H1 (cell line): ENCODE measurements around the gene C2CD4D. TPM values are rescaled to one million over a fixed set of nuclear protein-coding genes. Genes with fewer than 3 reads are reported as not detected.

ENCODE experiments used
- CTCF ChIA-PET: fragments of 300-600 bp; sonication (Branson Sonifier 250); formaldehyde crosslinking; loops from one replicate; lab custom pipeline; 2021; ENCODE audit not compliant: partially characterized antibody; lab: Charles Lee
- POLR2A ChIA-PET: fragments of 300-600 bp; sonication (Branson Sonifier 250); formaldehyde crosslinking; loops from one replicate; lab custom pipeline; 2021; ENCODE audit warnings: inconsistent platforms; ENCODE audit not compliant: partially characterized antibody; lab: Charles Lee
- DNase-seq, 2 experiments: peaks; one replicate each; pipeline versions ENCODE4 v3.0.0 to v3.0.0-alpha.2; 2010 to 2022; ENCODE audit warnings: low spot score in 2 of 2, low read depth in 1 of 2, mixed read lengths in 1 of 2
- FAIRE-seq: peaks from 2 replicates; lab custom pipeline; 2011; peaks lifted over from hg19 to GRCh38; lab: Jason Lieb, UNC
- H2AFZ ChIP-seq: 2 replicates; pipeline ENCODE4 v1.8.1; 2012; ENCODE audit warnings: low read length, inconsistent platforms
- H2AK5ac ChIP-seq: 2 replicates; pipeline ENCODE4 v1.6.1; 2013; ENCODE audit warnings: low read depth, low read length
- H2BK120ac ChIP-seq: replicated peaks from 2 replicates; pipeline ENCODE3; 2013; ENCODE audit warnings: low read depth, low read length, inconsistent platforms
- H2BK12ac ChIP-seq: 2 replicates; pipeline ENCODE4 v1.6.1; 2013; ENCODE audit warnings: low read depth, low read length
- H2BK15ac ChIP-seq: 2 replicates; pipeline ENCODE4 v1.6.1; 2013; ENCODE audit warnings: low read length
- H2BK20ac ChIP-seq: 2 replicates; pipeline ENCODE4 v1.6.1; 2013; ENCODE audit warnings: low read length
- H2BK5ac ChIP-seq: 2 replicates; pipeline ENCODE4 v1.6.1; 2013; ENCODE audit warnings: low read depth, low read length
- H3K14ac ChIP-seq: 2 replicates; pipeline ENCODE4 v1.6.1; 2013; ENCODE audit warnings: inconsistent platforms; ENCODE audit not compliant: insufficient read length
- H3K18ac ChIP-seq: 2 replicates; pipeline ENCODE4 v1.6.1; 2013; ENCODE audit warnings: low read length; ENCODE audit errors: extremely low read depth
- H3K23ac ChIP-seq: 2 replicates; pipeline ENCODE4 v1.6.1; 2013; ENCODE audit warnings: inconsistent platforms; ENCODE audit not compliant: insufficient read length
- H3K23me2 ChIP-seq: 2 replicates; pipeline ENCODE4 v1.6.1; 2013; ENCODE audit warnings: low read depth, low read length
- H3K27ac ChIP-seq: 2 replicates; pipeline ENCODE4 v1.6.1; 2011; ENCODE audit warnings: low read depth, low read length, inconsistent platforms
- H3K27me3 ChIP-seq, 4 experiments: replicated peaks in 1 of 4; 1 replicate in 1 of 4; 2 replicates in 3 of 4; pipeline versions ENCODE4 v1.6.1 to v1.8.1; 2011 to 2013; ENCODE audit warnings: low read length in 3 of 4, mild to moderate bottlenecking in 3 of 4, inconsistent platforms in 2 of 4, mixed read lengths in 2 of 4, moderate library complexity in 1 of 4; ENCODE audit not compliant: control insufficient read depth in 3 of 4, insufficient read depth in 3 of 4; ENCODE audit errors: extremely low read depth in 1 of 4
- H3K36me3 ChIP-seq, 4 experiments: 2 replicates each; pipeline versions ENCODE4 v1.6.1 to v1.8.1; 2011 to 2013; ENCODE audit warnings: mild to moderate bottlenecking in 4 of 4, low read length in 3 of 4, moderate library complexity in 2 of 4, control low read depth in 1 of 4, inconsistent platforms in 1 of 4; ENCODE audit not compliant: insufficient read depth in 4 of 4, control insufficient read depth in 2 of 4
- H3K4ac ChIP-seq: replicated peaks from 2 replicates; pipeline ENCODE3; 2013; ENCODE audit warnings: low read length, low read depth, mixed read lengths, inconsistent platforms; ENCODE audit not compliant: insufficient read length
- H3K4me1 ChIP-seq, 4 experiments: replicated peaks in 1 of 4; 1 replicate in 1 of 4; 2 replicates in 3 of 4; pipeline versions ENCODE4 v1.6.1 to v1.8.1; 2011 to 2013; ENCODE audit warnings: low read length in 3 of 4, inconsistent platforms in 2 of 4, mixed read lengths in 1 of 4; ENCODE audit not compliant: insufficient read depth in 4 of 4, control insufficient read depth in 3 of 4
- H3K4me2 ChIP-seq, 2 experiments: 2 replicates each; pipeline versions ENCODE4 v1.6.1 to v1.8.1; 2011 to 2013; ENCODE audit warnings: low read depth in 2 of 2, low read length in 2 of 2, control low read depth in 1 of 2, inconsistent platforms in 1 of 2, mild to moderate bottlenecking in 1 of 2; ENCODE audit not compliant: insufficient read depth in 1 of 2
- H3K4me3 ChIP-seq, 4 experiments: fragments of 200-600, 300-600 bp in 1 of 4; sonication (generic), shearing (Covaris generic), sonication (Bioruptor Twin) in 1 of 4; 2 replicates each; pipeline versions ENCODE4 v1.5.1 to v1.8.1; 2011 to 2016; ENCODE audit warnings: low read length in 4 of 4, low read depth in 3 of 4, control low read depth in 2 of 4, inconsistent platforms in 2 of 4, mild to moderate bottlenecking in 2 of 4, mixed read lengths in 1 of 4, moderate library complexity in 1 of 4; ENCODE audit not compliant: insufficient read depth in 2 of 4; ENCODE audit errors: extremely low read depth in 1 of 4
- H3K56ac ChIP-seq: replicated peaks from 2 replicates; pipeline ENCODE3; 2013; ENCODE audit warnings: low read depth, mild to moderate bottlenecking, mixed read lengths, low read length, inconsistent platforms; ENCODE audit not compliant: insufficient read length
- H3K79me1 ChIP-seq: 2 replicates; pipeline ENCODE4 v1.6.1; 2013; ENCODE audit warnings: low read depth, low read length, control low read depth
- H3K79me2 ChIP-seq, 2 experiments: 2 replicates each; pipeline versions ENCODE4 v1.6.1 to v1.8.1; 2012 to 2013; ENCODE audit warnings: low read length in 2 of 2, mild to moderate bottlenecking in 2 of 2, inconsistent platforms in 1 of 2; ENCODE audit not compliant: insufficient read depth in 2 of 2, control insufficient read depth in 1 of 2
- H3K9ac ChIP-seq, 4 experiments: replicated peaks in 1 of 4; 1 replicate in 1 of 4; 2 replicates in 3 of 4; pipeline versions ENCODE4 v1.6.1 to v1.8.1; 2011 to 2013; ENCODE audit warnings: low read depth in 3 of 4, low read length in 3 of 4, control low read depth in 2 of 4, mild to moderate bottlenecking in 2 of 4, moderate library complexity in 2 of 4, inconsistent platforms in 1 of 4; ENCODE audit errors: extremely low read depth in 1 of 4
- H3K9me3 ChIP-seq, 2 experiments: 2 replicates each; pipeline versions ENCODE4 v1.6.1 to v1.8.1; 2012 to 2013; ENCODE audit warnings: mild to moderate bottlenecking in 2 of 2, moderate library complexity in 2 of 2, control low read depth in 1 of 2, inconsistent platforms in 1 of 2, low read depth in 1 of 2, low read length in 1 of 2, mixed read lengths in 1 of 2; ENCODE audit not compliant: insufficient read depth in 2 of 2
- H4K20me1 ChIP-seq, 2 experiments: replicated peaks in 1 of 2; 2 replicates each; pipeline versions ENCODE3 to v1.8.1; 2011 to 2013; ENCODE audit warnings: inconsistent platforms in 2 of 2, low read length in 2 of 2, mild to moderate bottlenecking in 1 of 2; ENCODE audit not compliant: insufficient read depth in 2 of 2, control insufficient read depth in 1 of 2
- H4K5ac ChIP-seq: 2 replicates; pipeline ENCODE4 v1.6.1; 2013; ENCODE audit warnings: low read length, low read depth, mixed read lengths, inconsistent platforms; ENCODE audit not compliant: insufficient read length
- H4K8ac ChIP-seq: 2 replicates; pipeline ENCODE4 v1.8.0; 2013; ENCODE audit warnings: mild to moderate bottlenecking, moderate library complexity, low read length, inconsistent platforms; ENCODE audit not compliant: insufficient read depth; ENCODE audit errors: extremely low read depth
- H4K91ac ChIP-seq: replicated peaks from 2 replicates; pipeline ENCODE3; 2013; ENCODE audit warnings: low read length, mixed read lengths, inconsistent platforms; ENCODE audit not compliant: insufficient read length
- ASH2L ChIP-seq: fragments of 200-600, 300-600 bp; sonication (generic); IDR thresholded peaks from one replicate; pipeline ENCODE4 v1.7.1; 2017; ENCODE audit warnings: low read length
- CTBP2 ChIP-seq: IDR thresholded peaks from 2 replicates; pipeline ENCODE4 v1.7.0; 2011; ENCODE audit warnings: borderline replicate concordance, mild to moderate bottlenecking, moderate library complexity, mixed read lengths, low read length; ENCODE audit not compliant: insufficient read depth, insufficient read length
- KDM1A ChIP-seq: fragments of 200-600, 300-600 bp; sonication (generic); IDR thresholded peaks from 2 replicates; pipeline ENCODE4 v1.7.1; 2016; ENCODE audit warnings: mild to moderate bottlenecking, low read length, borderline replicate concordance
- POLR2AphosphoS5 ChIP-seq: IDR thresholded peaks from 2 replicates; pipeline ENCODE4 v1.6.1; 2011; ENCODE audit warnings: low read depth, low read length
- TBP ChIP-seq: IDR thresholded peaks from 2 replicates; pipeline ENCODE4 v1.6.1; 2011; ENCODE audit warnings: low read depth, low read length, improper control_type of control experiment
- YY1 ChIP-seq: IDR thresholded peaks from 2 replicates; pipeline ENCODE4 v1.6.1; 2011; ENCODE audit warnings: low read depth, mild to moderate bottlenecking, low read length
- WGBS, 2 experiments: shearing (Covaris generic) in 1 of 2; methylation state at CpG; one replicate each; pipeline versions ENCODE4 v1.1.6 to v1.1.7; 2013 to 2015; ENCODE audit warnings: low lambda C conversion rate in 2 of 2, mixed read lengths in 2 of 2, inconsistent platforms in 1 of 2, low coverage in 1 of 2, missing lambda C conversion rate in 1 of 2; ENCODE audit not compliant: insufficient replicate concordance in 2 of 2, insufficient coverage in 1 of 2, insufficient read length in 1 of 2; ENCODE audit errors: extremely low coverage in 1 of 2, missing lambda C conversion rate in 1 of 2; 5-methylcytosine and 5-hydroxymethylcytosine counted together
- polyA plus RNA-seq, 7 experiments: library from polyadenylated mRNA; depleted of rRNA in 3 of 7; stranded (reverse) in 5 of 7; unstranded in 2 of 7; fragments of >200 nt in 5 of 7; fragments of 200-250 nt in 2 of 7; gene quantifications; 1 replicate in 5 of 7; 2 replicates in 1 of 7; 4 replicates in 1 of 7; pipeline versions ENCODE4 v1.2.1 to v1.2.3, GENCODE V29; 2011 to 2013; ENCODE audit warnings: missing spikeins in 2 of 7, mixed read lengths in 2 of 7
- total RNA-seq: library from RNA; stranded (reverse); fragmentation: NEBNext Ultra II Directional; extraction: Animal tissue kit (Norgen Biotek cat#: 25700); gene quantifications from 2 replicates; pipeline ENCODE4 v1.2.1, GENCODE V29; 2021
- TF ChIP-seq, protein P1 (sequence below): IDR thresholded peaks from 2 replicates; pipeline ENCODE4 v1.6.1; 2011; ENCODE audit warnings: low read length, improper control_type of control experiment
- TF ChIP-seq, protein P2 (sequence below): IDR thresholded peaks from 2 replicates; pipeline ENCODE4 v1.6.1; 2012; ENCODE audit warnings: inconsistent platforms
- TF ChIP-seq, protein P3 (sequence below): IDR thresholded peaks from 2 replicates; pipeline ENCODE4 v1.6.1; 2011; ENCODE audit warnings: low read depth, mild to moderate bottlenecking, low read length; ENCODE audit not compliant: insufficient read depth
- TF ChIP-seq, protein P4 (sequence below): IDR thresholded peaks from 2 replicates; pipeline ENCODE4 v1.6.1; 2012; ENCODE audit warnings: inconsistent platforms

Gene C2CD4D
- total and polyA plus RNA-seq, 2 of the 8 experiments (the other 6 are each of a cell fraction or from before 2014, with no cell fraction given), result 0.41 to 0.71 TPM

DNA sequence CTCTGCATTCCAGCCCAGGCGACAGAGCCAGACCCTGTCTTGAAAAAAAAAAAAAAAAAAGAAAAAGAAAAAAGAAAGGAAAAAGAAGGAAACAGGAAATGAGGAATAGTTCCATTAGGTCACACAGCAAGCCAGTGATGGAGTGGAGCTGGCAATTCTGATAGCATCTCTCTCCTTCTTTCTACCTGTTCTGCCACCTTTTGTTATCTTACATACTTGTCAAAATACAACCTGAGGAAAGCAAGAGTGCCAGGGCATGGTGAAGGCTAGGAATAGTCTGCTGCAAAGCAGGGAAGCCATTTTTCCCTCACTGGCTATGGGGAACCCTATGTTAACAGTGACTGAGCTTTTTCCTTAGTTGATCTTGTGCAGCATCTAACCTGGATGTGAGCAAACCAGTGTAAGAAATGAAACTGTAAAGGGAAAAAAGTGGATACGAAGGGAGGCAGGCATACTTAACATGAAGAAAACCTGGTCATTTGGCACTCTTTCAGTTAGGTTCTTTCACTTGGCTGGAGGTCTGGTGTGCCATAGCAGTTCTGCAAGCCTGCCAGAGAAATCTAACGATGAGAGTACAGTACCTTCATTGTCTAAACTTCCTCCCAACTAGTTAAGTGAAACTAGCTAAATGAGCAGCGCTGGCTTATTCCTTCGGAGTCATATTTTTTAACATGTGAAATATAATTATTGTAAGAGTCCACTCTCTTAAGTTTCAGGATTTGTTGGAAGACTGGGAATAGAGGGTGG is 31.8 kb upstream of the C2CD4D start:
- Histone ChIP-seq H2BK20ac (no peak overlapping the region), H3K79me1 (no peaks in the 10 kb centered on the region), H2BK15ac (no peak overlapping the region), H3K27me3 (no peaks in the 10 kb centered on the region), H2AFZ (no peak overlapping the region), H3K18ac (no peak overlapping the region), H3K23ac (no peak overlapping the region), H3K27ac (no peak overlapping the region), H3K4me3 (no peak overlapping the region), H3K36me3 (no peaks in the 10 kb centered on the region; a peak in 1 of 8 replicates), H3K9me3 (no peaks in the 10 kb centered on the region), H4K5ac (no peak overlapping the region), H3K14ac (no peak overlapping the region), H3K56ac (no peak overlapping the region), H3K4me1 (peaks cover 0 to 8% (median 1%) of the 10 kb centered on the region in 4 experiments; a peak in 3 of 7 replicates), H3K4me2 (no peak overlapping the region), H4K91ac (no peak overlapping the region), H4K8ac (no peak overlapping the region), H3K79me2 (no peaks in the 10 kb centered on the region), H2BK120ac (no peak overlapping the region), H2AK5ac (no peak overlapping the region), H2BK5ac (no peak overlapping the region), H4K20me1 (no peaks in the 10 kb centered on the region), H3K23me2 (no peaks in the 10 kb centered on the region), H3K4ac (no peak overlapping the region), H3K9ac (no peak overlapping the region), H2BK12ac (no peak overlapping the region)
- POLR2A ChIA-PET, result interaction anchor here (1.0 to 1.2 kb wide), 2 partner anchors 10 to 327 kb away, joined by 3 read pairs; no protein-coding TSS in a partner anchor
- FAIRE-seq (no peak), DNase-seq (no peak)
- 73% methylated on average over 5 of the region's 5 CpGs; no CpG with 5 or more reads in 1 of the 2 experiments for WGBS, 2 experiments
- CTCF ChIA-PET, result interaction anchor here (0.6 to 1.7 kb wide), 4 partner anchors 12 to 179 kb away, joined by 3 to 4 read pairs (median 3); no protein-coding TSS in a partner anchor
- TF ChIP-seq, protein P1, sequence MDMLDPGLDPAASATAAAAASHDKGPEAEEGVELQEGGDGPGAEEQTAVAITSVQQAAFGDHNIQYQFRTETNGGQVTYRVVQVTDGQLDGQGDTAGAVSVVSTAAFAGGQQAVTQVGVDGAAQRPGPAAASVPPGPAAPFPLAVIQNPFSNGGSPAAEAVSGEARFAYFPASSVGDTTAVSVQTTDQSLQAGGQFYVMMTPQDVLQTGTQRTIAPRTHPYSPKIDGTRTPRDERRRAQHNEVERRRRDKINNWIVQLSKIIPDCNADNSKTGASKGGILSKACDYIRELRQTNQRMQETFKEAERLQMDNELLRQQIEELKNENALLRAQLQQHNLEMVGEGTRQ, result no peak
- no peak for TF ChIP-seq KDM1A
- no peak for TF ChIP-seq ASH2L
- TF ChIP-seq TBP, result no peak
- TF ChIP-seq CTBP2, result no peak
- TF ChIP-seq POLR2AphosphoS5, result no peak
- no peak for TF ChIP-seq YY1
- TF ChIP-seq, protein P2, sequence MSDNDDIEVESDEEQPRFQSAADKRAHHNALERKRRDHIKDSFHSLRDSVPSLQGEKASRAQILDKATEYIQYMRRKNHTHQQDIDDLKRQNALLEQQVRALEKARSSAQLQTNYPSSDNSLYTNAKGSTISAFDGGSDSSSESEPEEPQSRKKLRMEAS, result no peak
- TF ChIP-seq, protein P3, sequence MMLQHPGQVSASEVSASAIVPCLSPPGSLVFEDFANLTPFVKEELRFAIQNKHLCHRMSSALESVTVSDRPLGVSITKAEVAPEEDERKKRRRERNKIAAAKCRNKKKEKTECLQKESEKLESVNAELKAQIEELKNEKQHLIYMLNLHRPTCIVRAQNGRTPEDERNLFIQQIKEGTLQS, result no peak
- TF ChIP-seq, protein P4, sequence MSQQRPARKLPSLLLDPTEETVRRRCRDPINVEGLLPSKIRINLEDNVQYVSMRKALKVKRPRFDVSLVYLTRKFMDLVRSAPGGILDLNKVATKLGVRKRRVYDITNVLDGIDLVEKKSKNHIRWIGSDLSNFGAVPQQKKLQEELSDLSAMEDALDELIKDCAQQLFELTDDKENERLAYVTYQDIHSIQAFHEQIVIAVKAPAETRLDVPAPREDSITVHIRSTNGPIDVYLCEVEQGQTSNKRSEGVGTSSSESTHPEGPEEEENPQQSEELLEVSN, result no peak
